BJ (cell line): ENCODE data around the gene SRPX2. TPM values are rescaled to one million over a fixed set of nuclear protein-coding genes. Genes with fewer than 3 reads are reported as not detected.
"Not testable (repeated sequence)": the region's sequence is repeated elsewhere in the genome, so short reads cannot be mapped to it uniquely, and the experiment has no call there.

Experiments
- CTCF ChIA-PET: fragments of 350-600 bp; formaldehyde crosslinking; extraction: SDS; loops from one replicate; lab custom pipeline; 2021; ENCODE audit warnings: antibody characterized with exemption, inconsistent platforms; lab: Yijun Ruan, JAX
- POLR2A ChIA-PET: fragments of 300-600 bp; sonication (Branson Sonifier 250); formaldehyde crosslinking; extraction: SDS; loops from one replicate; lab custom pipeline; 2021; ENCODE audit warnings: antibody characterized with exemption; lab: Charles Lee
- DNase-seq: peaks from one replicate; pipeline ENCODE4 v3.0.0-alpha.2; 2011; ENCODE audit warnings: low read depth
- H3K27me3 ChIP-seq: 2 replicates; pipeline ENCODE4 v1.6.0; 2011; ENCODE audit warnings: low read length; ENCODE audit not compliant: control insufficient read depth, insufficient read depth
- H3K36me3 ChIP-seq: 2 replicates; pipeline ENCODE4 v1.5.1; 2011; ENCODE audit warnings: low read length; ENCODE audit not compliant: control insufficient read depth, insufficient read depth
- H3K4me3 ChIP-seq: 2 replicates; pipeline ENCODE4 v1.5.1; 2011; ENCODE audit warnings: low read depth, mild to moderate bottlenecking, control low read depth, low read length
- CTCF ChIP-seq: IDR thresholded peaks from 2 replicates; pipeline ENCODE4 v1.5.1; 2011; ENCODE audit warnings: low read depth, mild to moderate bottlenecking, control low read depth, inconsistent platforms, low read length, moderate library complexity; ENCODE audit not compliant: insufficient read depth
- polyA plus RNA-seq: library from polyadenylated mRNA; depleted of rRNA; stranded (reverse); fragments of >200 nt; gene quantifications from 2 replicates; pipeline ENCODE4 v1.2.3, GENCODE V29; 2011; rRNA removed

Gene SRPX2
- polyA plus RNA-seq, 1 experiment = 52.7 TPM

GRCh38 chrX:100719139-100719538, 75.1 kb downstream of the SRPX2 start:
- H3K27me3 ChIP-seq = no peaks in the 10 kb centered on the region
- H3K36me3 ChIP-seq = no peaks in the 10 kb centered on the region
- H3K4me3 ChIP-seq = no peak overlapping the region
- ChIA-PET POLR2A (no interaction called here), CTCF (no interaction called here)
- DNase-seq = no peak
- no peak for TF ChIP-seq CTCF

GRCh38 chrX:100720301-100720700, 76.3 kb downstream of the SRPX2 start:
- CTCF ChIA-PET = interaction anchor here (0.6 kb wide), 1 partner anchor 36 kb away, joined by 4 read pairs; no protein-coding TSS in a partner anchor
- DNase-seq = no peak
- no peak for TF ChIP-seq CTCF
- POLR2A ChIA-PET = no interaction called here
- Histone ChIP-seq H3K27me3 (no peaks in the 10 kb centered on the region), H3K4me3 (no peak overlapping the region), H3K36me3 (no peaks in the 10 kb centered on the region)

GRCh38 chrX:100721328-100721727, 77.3 kb downstream of the SRPX2 start:
- Histone ChIP-seq H3K4me3 (no peak overlapping the region), H3K27me3 (no peaks in the 10 kb centered on the region), H3K36me3 (no peaks in the 10 kb centered on the region)
- TF ChIP-seq CTCF = no peak
- ChIA-PET POLR2A (no interaction called here), CTCF (no interaction called here)
- DNase-seq = no peak

- H3K36me3 ChIP-seq, POLR2A ChIA-PET, DNase-seq, H3K27me3 ChIP-seq, CTCF ChIA-PET, H3K4me3 ChIP-seq: not testable (repeated sequence)
Observed at GRCh38 chrX:100724006-100724405, 80.0 kb downstream of the SRPX2 start.

Other genes with a start within 250 kb of the SRPX2 start
- gene PCDH19, start 233.9 kb upstream of the SRPX2 start, polyA plus RNA-seq = 0.01 TPM in 1 of 2 replicates, not detected in the other
- gene TNMD, start 59.3 kb upstream of the SRPX2 start, polyA plus RNA-seq = not detected in 2 replicates
- gene TSPAN6, start 7.4 kb upstream of the SRPX2 start, polyA plus RNA-seq = 8.8 and 19.7 TPM in 2 replicates
- gene SYTL4, start 87.9 kb downstream of the SRPX2 start, polyA plus RNA-seq = 3.3 and 5.0 TPM in 2 replicates
- gene CSTF2, start 176.2 kb downstream of the SRPX2 start, polyA plus RNA-seq = 20.4 and 21.4 TPM in 2 replicates
- gene NOX1, start 230.2 kb downstream of the SRPX2 start, polyA plus RNA-seq = not detected in 2 replicates